Neural cell (in vitro differentiated cells): ENCODE measurements around the gene ZFR2. TPM values are rescaled to one million over a fixed set of nuclear protein-coding genes. Genes with fewer than 3 reads are reported as not detected.

Source experiments
- H2AFZ ChIP-seq: fragments of 200-600, 300-800 bp; sonication (generic), shearing (Covaris generic); 2 replicates; pipeline ENCODE4 v1.6.0; 2014; ENCODE audit warnings: low read depth, mild to moderate bottlenecking, antibody characterized with exemption, low read length, moderate library complexity
- H3F3A ChIP-seq: fragments of 200-600 bp; shearing (Covaris generic); 2 replicates; pipeline ENCODE4 v1.6.1; 2016; ENCODE audit warnings: mild to moderate bottlenecking, moderate library complexity, mixed read lengths, antibody characterized with exemption, low read length; ENCODE audit not compliant: insufficient read depth, poor library complexity, severe bottlenecking
- H3K27ac ChIP-seq: fragments of 200-600, 300-800 bp; sonication (generic), shearing (Covaris generic); 2 replicates; pipeline ENCODE4 v1.5.1; 2014; ENCODE audit warnings: mild to moderate bottlenecking, low read length, moderate library complexity
- H3K27me3 ChIP-seq: fragments of 300-800, 200-600 bp; sonication (generic), shearing (Covaris generic); 2 replicates; pipeline ENCODE4 v1.6.0; 2014; ENCODE audit warnings: mild to moderate bottlenecking, low read depth, low read length, moderate library complexity; ENCODE audit not compliant: insufficient read depth
- H3K36me3 ChIP-seq: fragments of 300-800, 200-600 bp; sonication (generic), shearing (Covaris generic); 2 replicates; pipeline ENCODE4 v1.5.1; 2014; ENCODE audit warnings: mild to moderate bottlenecking, antibody characterized with exemption, low read length, moderate library complexity; ENCODE audit not compliant: insufficient read depth
- H3K4me2 ChIP-seq: fragments of 300-800, 200-600 bp; sonication (generic), shearing (Covaris generic); 2 replicates; pipeline ENCODE4 v1.6.0; 2014; ENCODE audit warnings: mild to moderate bottlenecking, low read length
- H3K4me3 ChIP-seq: fragments of 300-800, 200-600 bp; sonication (generic), shearing (Covaris generic); 2 replicates; pipeline ENCODE4 v1.5.1; 2014; ENCODE audit warnings: mild to moderate bottlenecking, low read length, moderate library complexity
- H3K79me2 ChIP-seq: fragments of 200-600 bp; shearing (Covaris generic); replicated peaks from 2 replicates; pipeline ENCODE4 v1.6.0; 2014; ENCODE audit warnings: mild to moderate bottlenecking, low read length, moderate library complexity; ENCODE audit not compliant: insufficient read depth
- H3K9ac ChIP-seq: fragments of 300-800, 200-600 bp; sonication (generic), shearing (Covaris generic); 2 replicates; pipeline ENCODE4 v1.6.1; 2016; ENCODE audit warnings: mild to moderate bottlenecking, low read length, mixed read lengths
- H3K9me2 ChIP-seq: fragments of 200-600 bp; shearing (Covaris generic); 2 replicates; pipeline ENCODE4 v1.6.1; 2016; ENCODE audit warnings: mild to moderate bottlenecking, low read length, mixed read lengths; ENCODE audit not compliant: insufficient read depth
- H3K9me3 ChIP-seq: fragments of 200-600, 300-800 bp; sonication (generic), shearing (Covaris generic); 2 replicates; pipeline ENCODE4 v1.6.1; 2016; ENCODE audit warnings: mild to moderate bottlenecking, mixed run types, low read length, moderate library complexity, mixed read lengths
- H4K20me1 ChIP-seq: fragments of 200-600 bp; shearing (Covaris generic); 2 replicates; pipeline ENCODE4 v1.6.1; 2016; ENCODE audit warnings: mild to moderate bottlenecking, mixed run types; ENCODE audit not compliant: insufficient read depth
- CTCF ChIP-seq: fragments of 450-650 bp; IDR thresholded peaks from 2 replicates; pipeline ENCODE4 v1.5.1; 2014; ENCODE audit warnings: antibody characterized with exemption, mild to moderate bottlenecking, moderate library complexity; ENCODE audit not compliant: poor library complexity, severe bottlenecking
- EP300 ChIP-seq: fragments of 450-650 bp; conservative IDR thresholded peaks from 2 replicates; pipeline ENCODE4 v1.6.1; 2014; ENCODE audit warnings: antibody characterized with exemption, mild to moderate bottlenecking, moderate library complexity; ENCODE audit not compliant: poor library complexity, severe bottlenecking
- EZH2 ChIP-seq: fragments of 200-600, 300-800 bp; shearing (Covaris generic), sonication (generic); IDR thresholded peaks from 2 replicates; pipeline ENCODE4 v1.6.1; 2014; ENCODE audit warnings: antibody characterized with exemption, low read length, borderline replicate concordance, mild to moderate bottlenecking; ENCODE audit not compliant: insufficient read depth, poor library complexity, severe bottlenecking
- POLR2AphosphoS5 ChIP-seq: IDR thresholded peaks from 2 replicates; pipeline ENCODE4 v1.6.1; 2012
- REST ChIP-seq: IDR thresholded peaks from 2 replicates; pipeline ENCODE4 v1.6.1; 2012; ENCODE audit warnings: borderline replicate concordance
- TAF1 ChIP-seq: IDR thresholded peaks from 2 replicates; pipeline ENCODE4 v1.6.1; 2012; ENCODE audit warnings: low read depth
- polyA plus RNA-seq: library from polyadenylated mRNA; depleted of rRNA; stranded (reverse); fragments of >200 nt; gene quantifications from 2 replicates; pipeline ENCODE4 v1.2.3, GENCODE V29; 2014

The ZFR2 gene
- polyA plus RNA-seq, 1 donor from 2014 or later, result 9.0 TPM

GRCh38 chr19:3775831-3776230, 93.0 kb downstream of the ZFR2 start:
- Histone ChIP-seq H3K27ac (no peak overlapping the region), H3K4me2 (no peak overlapping the region), H3K36me3 (no peaks in the 10 kb centered on the region), H4K20me1 (no peaks in the 10 kb centered on the region), H3K27me3 (no peaks in the 10 kb centered on the region), H3F3A (no peaks in the 10 kb centered on the region), H3K9ac (no peak overlapping the region), H3K9me3 (no peaks in the 10 kb centered on the region), H2AFZ (no peak overlapping the region), H3K79me2 (no peaks in the 10 kb centered on the region), H3K9me2 (no peaks in the 10 kb centered on the region), H3K4me3 (no peak overlapping the region)
- TF ChIP-seq REST (no peak), CTCF (no peak), POLR2AphosphoS5 (no peak), TAF1 (no peak)

- no peaks in the 10 kb centered on the region for H3K27me3 ChIP-seq
- no peaks in the 10 kb centered on the region for H3K9me2 ChIP-seq
- no peaks in the 10 kb centered on the region for H3K36me3 ChIP-seq
- no peaks in the 10 kb centered on the region for H3K79me2 ChIP-seq
- no peak overlapping the region for H3K27ac ChIP-seq
- H3K4me2 ChIP-seq, result no peak overlapping the region
- H3F3A ChIP-seq, result no peaks in the 10 kb centered on the region
- H3K9me3 ChIP-seq, result no peaks in the 10 kb centered on the region
- H3K4me3 ChIP-seq, result no peak overlapping the region
- no peak overlapping the region for H3K9ac ChIP-seq
- no peak overlapping the region for H2AFZ ChIP-seq
- TF ChIP-seq TAF1 (no peak), CTCF (no peak)
- H4K20me1 ChIP-seq, result no peaks in the 10 kb centered on the region
Measured at GRCh38 chr19:3775374-3775711, 93.5 kb downstream of the ZFR2 start.

- H3F3A ChIP-seq, result no peaks in the 10 kb centered on the region
- H3K36me3 ChIP-seq, result no peaks in the 10 kb centered on the region
- no peaks in the 10 kb centered on the region for H3K79me2 ChIP-seq
- H4K20me1 ChIP-seq, result no peaks in the 10 kb centered on the region
- H3K9me3 ChIP-seq, result no peaks in the 10 kb centered on the region
- no peak overlapping the region for H3K4me2 ChIP-seq
- no peak overlapping the region for H3K4me3 ChIP-seq
- TF ChIP-seq TAF1 (no peak), CTCF (no peak), EZH2 (no peak), EP300 (no peak)
- no peak overlapping the region for H2AFZ ChIP-seq
- H3K27ac ChIP-seq, result no peak overlapping the region
- H3K9ac ChIP-seq, result no peak overlapping the region
- no peaks in the 10 kb centered on the region for H3K9me2 ChIP-seq
- H3K27me3 ChIP-seq, result no peaks in the 10 kb centered on the region
Measured at GRCh38 chr19:3774621-3775373, 94.0 kb downstream of the ZFR2 start.
